Pancreas (tissue), 10 donors: ENCODE results near the gene OR5T1. TPM values are rescaled to one million over a fixed set of nuclear protein-coding genes. Genes with fewer than 3 reads are reported as not detected.

ENCODE experiments used
- ATAC-seq, 4 donors: fragments of 200-7000 bp; cut with Tn5 transposase; one replicate each; pipeline versions ENCODE4 v1.8.0 to v1.9.1; 2020; ENCODE audit warnings: mild to moderate bottlenecking in 4 of 4, moderate library complexity in 4 of 4
- DNase-seq, 6 donors: peaks; one replicate each; pipeline ENCODE4 v3.0.0-alpha.2; 2020
- FAIRE-seq: peaks from 2 replicates; lab custom pipeline; 2012; peaks lifted over from hg19 to GRCh38; lab: Jason Lieb, UNC
- H3K27ac ChIP-seq, 4 donors: fragments of 200-600 bp; sonication (generic); 1 replicate in 3 of 4; 2 replicates in 1 of 4; pipeline versions ENCODE4 v1.5.0 to v1.8.0; 2020
- H3K27me3 ChIP-seq, 4 donors: fragments of 200-600 bp; one replicate each; pipeline ENCODE4 v1.8.0; 2021
- H3K36me3 ChIP-seq, 3 donors: fragments of 200-600 bp; sonication (generic) in 1 of 3; one replicate each; pipeline versions ENCODE4 v1.5.0 to v1.8.0; 2020 to 2021
- H3K4me1 ChIP-seq, 3 donors: fragments of 200-600 bp; one replicate each; pipeline ENCODE4 v1.8.0; 2021
- H3K4me3 ChIP-seq, 4 donors: fragments of 200-600 bp; sonication (generic) in 2 of 4; one replicate each; pipeline versions ENCODE4 v1.5.0 to v1.8.0; 2020 to 2021
- H3K9me3 ChIP-seq, 4 donors: fragments of 200-600 bp; one replicate each; pipeline ENCODE4 v1.8.0; 2021
- WGBS, 2 donors: extraction: QIAGEN DNeasy Blood & Tissue Kit; methylation state at CpG; one replicate each; pipeline ENCODE4 v1.1.7; 2013; 5-methylcytosine and 5-hydroxymethylcytosine counted together
- intact Hi-C, 3 donors: fragments of 100-400 bp; cut with DNase I; formaldehyde crosslinking; loops; one replicate each; pipeline versions ENCODE4 v1.11.1 to v1.14.2; 2022
- polyA plus RNA-seq, 2 donors: library from polyadenylated mRNA; stranded (reverse); fragments of 200-250 nt; gene quantifications; one replicate each; pipeline ENCODE4 v1.2.3, GENCODE V29; 2013
- total RNA-seq, 6 donors: library from RNA; stranded (reverse); fragmentation: NEBNext Ultra II Directional in 4 of 6; extraction: Animal tissue kit (Norgen Biotek cat#: 25700) in 4 of 6; gene quantifications; one replicate each; pipeline versions ENCODE4 v1.2.1 to v1.2.4, GENCODE V29; 2021 to 2023
- TF ChIP-seq, protein P1 (sequence below), 4 donors: fragments of 200-600 bp; sonication (generic) in 3 of 4; IDR thresholded peaks; one replicate each; pipeline versions ENCODE4 v1.5.0 to v1.8.0; 2021; ENCODE audit warnings: antibody characterized with exemption in 4 of 4
- donor health status: healthy with polysubstance abuse.
- donor health status: DM: no; HTN: no; CAD: no; lungs with moderate emphysema.
- donor health status: DM: no; HTN: no; CAD: no.
- donor health status: control.
- donor health status: control.
- donor health status: Bipolar disorder and iron deficiency.
- donor health status: DM: yes; HTN: yes; CAD: no.
- donor health status: DM: no; HTN: no; CAD: no.
- donor health status: DM: no; HTN: no; CAD: no.
- donor health status: DM: yes; HTN: yes; CAD: no.

OR5T1 gene
- total and polyA plus RNA-seq, 8 donors, result not detected

DNA sequence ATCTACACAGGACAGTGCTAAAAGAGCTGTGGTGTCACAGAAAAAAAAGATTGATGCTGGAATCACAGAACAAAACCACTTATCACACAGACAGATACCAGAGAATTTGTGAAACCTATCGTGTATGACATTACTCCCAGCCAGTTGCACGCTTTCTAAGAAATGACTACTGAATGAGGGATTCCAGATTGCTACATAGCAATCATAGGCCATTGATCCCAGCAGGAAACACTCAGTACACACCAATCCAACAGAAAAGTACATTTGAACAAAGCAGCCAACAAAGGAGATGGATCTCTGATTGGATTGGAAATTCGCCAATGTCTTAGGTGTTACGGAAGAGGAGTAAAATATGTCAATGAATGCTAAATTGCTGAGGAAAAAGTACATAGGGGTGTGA, 22.9 kb downstream of the OR5T1 start:
- TF ChIP-seq, protein P1, sequence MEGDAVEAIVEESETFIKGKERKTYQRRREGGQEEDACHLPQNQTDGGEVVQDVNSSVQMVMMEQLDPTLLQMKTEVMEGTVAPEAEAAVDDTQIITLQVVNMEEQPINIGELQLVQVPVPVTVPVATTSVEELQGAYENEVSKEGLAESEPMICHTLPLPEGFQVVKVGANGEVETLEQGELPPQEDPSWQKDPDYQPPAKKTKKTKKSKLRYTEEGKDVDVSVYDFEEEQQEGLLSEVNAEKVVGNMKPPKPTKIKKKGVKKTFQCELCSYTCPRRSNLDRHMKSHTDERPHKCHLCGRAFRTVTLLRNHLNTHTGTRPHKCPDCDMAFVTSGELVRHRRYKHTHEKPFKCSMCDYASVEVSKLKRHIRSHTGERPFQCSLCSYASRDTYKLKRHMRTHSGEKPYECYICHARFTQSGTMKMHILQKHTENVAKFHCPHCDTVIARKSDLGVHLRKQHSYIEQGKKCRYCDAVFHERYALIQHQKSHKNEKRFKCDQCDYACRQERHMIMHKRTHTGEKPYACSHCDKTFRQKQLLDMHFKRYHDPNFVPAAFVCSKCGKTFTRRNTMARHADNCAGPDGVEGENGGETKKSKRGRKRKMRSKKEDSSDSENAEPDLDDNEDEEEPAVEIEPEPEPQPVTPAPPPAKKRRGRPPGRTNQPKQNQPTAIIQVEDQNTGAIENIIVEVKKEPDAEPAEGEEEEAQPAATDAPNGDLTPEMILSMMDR (IDR thresholded peaks at IDR 0.05), result no peak
- Histone ChIP-seq H3K9me3 (no peaks in the 10 kb centered on the region), H3K36me3 (no peaks in the 10 kb centered on the region), H3K4me1 (no peaks in the 10 kb centered on the region), H3K27ac (no peak overlapping the region), H3K27me3 (no peaks in the 10 kb centered on the region), H3K4me3 (no peak overlapping the region)
- no peak for ATAC-seq
- intact Hi-C loops, result no loop called here
- DNase-seq, result no peak
- no peak for FAIRE-seq
- 60 to 71% methylated on average over 4 of the region's 4 CpGs for WGBS, 2 donors

DNA sequence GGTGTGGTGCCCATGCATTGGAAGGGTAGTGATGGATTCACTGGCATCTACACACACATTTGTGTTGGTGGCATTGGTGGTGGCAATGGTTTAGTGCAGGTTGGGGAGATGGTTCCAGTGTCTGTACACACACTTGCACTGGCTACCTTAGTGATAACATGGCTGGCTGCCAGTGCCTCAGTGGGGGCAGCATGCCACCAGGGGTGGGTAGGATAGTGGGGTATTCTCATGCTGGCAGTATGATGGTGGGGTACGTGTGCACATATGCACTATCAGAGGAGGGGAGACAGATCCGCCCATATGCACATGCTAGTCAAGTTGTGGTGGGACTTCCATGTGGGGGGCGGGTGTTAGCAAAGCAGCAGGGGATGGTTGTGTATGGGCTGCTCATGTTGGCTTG, 33.9 kb downstream of the OR5T1 start:
- H3K4me1 ChIP-seq, result no peaks in the 10 kb centered on the region
- H3K27me3 ChIP-seq, result no peaks in the 10 kb centered on the region
- H3K36me3 ChIP-seq, result no peaks in the 10 kb centered on the region
- TF ChIP-seq, protein P1 (IDR thresholded peaks at IDR 0.05), result no peak
- DNase-seq (no peak), FAIRE-seq (no peak), ATAC-seq (no peak)
- intact Hi-C loops, result no loop called here
- no peak overlapping the region for H3K27ac ChIP-seq
- H3K9me3 ChIP-seq, result no peaks in the 10 kb centered on the region
- no peak overlapping the region for H3K4me3 ChIP-seq
- 64 to 76% methylated on average over 3 of the region's 3 CpGs for WGBS, 2 donors

DNA sequence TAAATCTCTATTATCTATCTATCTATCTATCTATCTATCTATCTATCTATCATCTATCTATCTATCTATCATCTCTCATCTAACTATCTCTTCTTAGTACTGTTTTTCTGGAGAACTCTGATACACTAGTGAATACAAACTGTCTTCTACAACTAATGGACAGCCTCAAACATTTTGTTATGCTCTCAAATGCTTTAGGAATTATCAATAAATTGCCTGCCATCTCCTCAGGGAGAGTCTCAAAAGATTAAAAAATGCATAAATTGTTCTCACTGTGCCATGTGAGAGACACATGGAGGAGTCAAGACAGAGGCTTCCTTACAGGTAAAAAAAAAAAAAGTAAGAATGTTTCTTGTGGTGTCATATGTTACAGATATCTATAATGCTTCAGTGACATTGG, 40.9 kb downstream of the OR5T1 start, which contains the start of gene OR8K3:
Gene OR8K3 (plus strand): TSS at position 301 of the 400 bp plus-strand sequence. CDS start 3,163 bp downstream, outside the sequence.
- Histone ChIP-seq H3K4me1 (no peaks in the 10 kb centered on the region), H3K9me3 (no peaks in the 10 kb centered on the region), H3K27ac (no peak within 1 kb of the TSS), H3K27me3 (no peaks in the 10 kb centered on the region), H3K36me3 (no peaks in the 10 kb centered on the region), H3K4me3 (no peak within 1 kb of the TSS)
- ATAC-seq, result no peak
- intact Hi-C loops, result no loop called here
- TF ChIP-seq, protein P1 (IDR thresholded peaks at IDR 0.05), result no peak
- DNase-seq, result no peak
- FAIRE-seq, result no peak

Other genes with a start within 250 kb of the OR5T1 start
- gene OR5AS1, start 246.5 kb upstream of the OR5T1 start, total RNA-seq, result not detected
- gene OR5AS1, start 246.5 kb upstream of the OR5T1 start, polyA plus RNA-seq, result not detected
- gene OR8I2, start 180.8 kb upstream of the OR5T1 start, total RNA-seq, result not detected
- not detected for gene OR8I2, start 180.8 kb upstream of the OR5T1 start, polyA plus RNA-seq
- gene OR8H2, start 170.5 kb upstream of the OR5T1 start, total RNA-seq, result not detected
- not detected for gene OR8H2, start 170.5 kb upstream of the OR5T1 start, polyA plus RNA-seq
- not detected for gene OR8H3, start 151.8 kb upstream of the OR5T1 start, total RNA-seq
- gene OR8H3, start 151.8 kb upstream of the OR5T1 start, polyA plus RNA-seq, result not detected
- gene OR8J3, start 134.0 kb upstream of the OR5T1 start, total RNA-seq, result not detected
- gene OR8J3, start 134.0 kb upstream of the OR5T1 start, polyA plus RNA-seq, result not detected
- not detected for gene OR8K5, start 113.8 kb upstream of the OR5T1 start, total RNA-seq
- not detected for gene OR8K5, start 113.8 kb upstream of the OR5T1 start, polyA plus RNA-seq
- gene OR5J2, start 97.5 kb upstream of the OR5T1 start, total RNA-seq, result not detected
- gene OR5J2, start 97.5 kb upstream of the OR5T1 start, polyA plus RNA-seq, result not detected
- gene OR5T2, start 39.9 kb upstream of the OR5T1 start, total RNA-seq, result not detected
- not detected for gene OR5T2, start 39.9 kb upstream of the OR5T1 start, polyA plus RNA-seq
- not detected for gene OR5T3, start 21.9 kb upstream of the OR5T1 start, total RNA-seq
- not detected for gene OR5T3, start 21.9 kb upstream of the OR5T1 start, polyA plus RNA-seq
- gene OR8H1, start 18.1 kb downstream of the OR5T1 start, total RNA-seq, result not detected
- gene OR8H1, start 18.1 kb downstream of the OR5T1 start, polyA plus RNA-seq, result not detected
- not detected for gene OR8K3, start 41.0 kb downstream of the OR5T1 start, total RNA-seq
- gene OR8K3, start 41.0 kb downstream of the OR5T1 start, polyA plus RNA-seq, result not detected
- gene OR8K1, start 71.9 kb downstream of the OR5T1 start, total RNA-seq, result not detected
- not detected for gene OR8K1, start 71.9 kb downstream of the OR5T1 start, polyA plus RNA-seq
- not detected for gene OR8J1, start 80.1 kb downstream of the OR5T1 start, total RNA-seq
- gene OR8J1, start 80.1 kb downstream of the OR5T1 start, polyA plus RNA-seq, result not detected
- not detected for gene OR8U1, start 101.5 kb downstream of the OR5T1 start, total RNA-seq
- gene OR8U1, start 101.5 kb downstream of the OR5T1 start, polyA plus RNA-seq, result under 1 TPM in 1 of 2 donors, not detected in 1; 0.09 TPM
- not detected for gene OR5AL1, start 138.5 kb downstream of the OR5T1 start, total RNA-seq
- not detected for gene OR5AL1, start 138.5 kb downstream of the OR5T1 start, polyA plus RNA-seq
- not detected for gene OR5M3, start 199.2 kb downstream of the OR5T1 start, total RNA-seq
- gene OR5M3, start 199.2 kb downstream of the OR5T1 start, polyA plus RNA-seq, result not detected
- gene OR5M8, start 217.2 kb downstream of the OR5T1 start, total RNA-seq, result not detected
- gene OR5M8, start 217.2 kb downstream of the OR5T1 start, polyA plus RNA-seq, result not detected